ENCODE results near the gene CSF1R.

Gene CSF1R

GRCh38 chr5:150022158-150022531 lies 64.2 kb downstream of the CSF1R start:
- DNase-seq, result no peak

GRCh38 chr5:150021491-150022157 lies 64.7 kb downstream of the CSF1R start:
- DNase-seq, result no peak

GRCh38 chr5:150020249-150020648 lies 66.1 kb downstream of the CSF1R start:
- DNase-seq, result no peak

GRCh38 chr5:150017226-150018005 lies 68.9 kb downstream of the CSF1R start:
- DNase-seq, result no peak

GRCh38 chr5:150016537-150016936 lies 69.8 kb downstream of the CSF1R start:
- DNase-seq, result no peak

GRCh38 chr5:150015415-150015814 lies 70.9 kb downstream of the CSF1R start:
- DNase-seq, result no peak

- DNase-seq, result no peak
Observed at GRCh38 chr5:150014456-150014855, 71.9 kb downstream of the CSF1R start.

- DNase-seq, result no peak
Observed at GRCh38 chr5:150013931-150014330, 72.4 kb downstream of the CSF1R start.

GRCh38 chr5:150009671-150010387 lies 76.5 kb downstream of the CSF1R start:
- no peak for DNase-seq

- DNase-seq, result no peak
Observed at GRCh38 chr5:150007050-150007449, 79.3 kb downstream of the CSF1R start.

GRCh38 chr5:150006318-150006717 lies 80.0 kb downstream of the CSF1R start:
- no peak for DNase-seq
